Effector CD4-positive, alpha-beta T cell (primary cell): ENCODE results near the gene PSTPIP2.
"Not testable (repeated sequence)": the region's sequence is repeated elsewhere in the genome, so short reads cannot be mapped to it uniquely, and the experiment has no call there.

Experiments used
- DNase-seq: peaks from one replicate; pipeline ENCODE4 v3.0.0-alpha.2; 2020

Gene PSTPIP2

DNA sequence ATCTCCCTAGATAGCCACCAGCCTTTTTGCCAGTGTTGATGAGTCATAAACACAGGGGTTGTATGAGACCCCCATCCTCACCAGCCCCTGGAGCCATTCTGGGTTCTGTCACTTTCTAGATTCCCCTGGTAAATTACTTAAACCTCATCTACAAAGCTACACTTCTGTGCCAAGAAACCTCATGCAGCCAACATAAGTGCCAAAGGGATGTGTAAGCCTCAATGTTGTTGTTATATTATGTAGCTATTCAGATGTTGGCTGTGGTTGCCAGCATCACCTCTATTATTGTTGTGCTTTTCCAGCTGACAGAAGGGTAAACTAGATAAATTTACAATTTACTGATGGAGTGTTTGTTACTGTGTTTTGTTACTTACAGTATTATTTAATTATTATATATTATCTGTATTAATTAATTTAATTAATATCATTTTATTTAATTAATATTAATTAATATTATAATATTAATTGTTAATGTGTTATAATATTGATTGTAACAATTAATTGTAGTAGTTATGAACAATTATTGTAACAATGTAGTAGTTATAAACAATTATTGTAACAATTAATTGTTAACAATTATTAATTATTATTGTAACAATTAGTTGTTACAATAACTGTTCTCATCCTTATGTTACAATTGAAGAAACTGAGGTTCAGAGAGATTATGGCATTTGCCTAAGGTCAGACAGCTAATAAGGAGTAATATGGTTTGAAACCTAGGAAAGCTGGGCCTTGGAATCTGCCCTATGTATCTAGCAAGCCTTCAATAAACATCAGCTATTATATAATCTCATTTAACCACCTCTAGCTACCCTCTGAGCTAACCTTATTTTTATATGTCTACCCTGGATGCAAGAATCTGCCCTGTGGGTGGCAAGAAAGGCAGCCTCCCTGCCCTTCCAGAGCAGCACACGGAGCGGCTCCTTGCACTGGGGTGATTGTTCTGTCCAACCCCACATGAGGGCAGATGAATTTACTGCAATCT, 36.1 kb downstream of the PSTPIP2 start:
- no peak for DNase-seq

DNA sequence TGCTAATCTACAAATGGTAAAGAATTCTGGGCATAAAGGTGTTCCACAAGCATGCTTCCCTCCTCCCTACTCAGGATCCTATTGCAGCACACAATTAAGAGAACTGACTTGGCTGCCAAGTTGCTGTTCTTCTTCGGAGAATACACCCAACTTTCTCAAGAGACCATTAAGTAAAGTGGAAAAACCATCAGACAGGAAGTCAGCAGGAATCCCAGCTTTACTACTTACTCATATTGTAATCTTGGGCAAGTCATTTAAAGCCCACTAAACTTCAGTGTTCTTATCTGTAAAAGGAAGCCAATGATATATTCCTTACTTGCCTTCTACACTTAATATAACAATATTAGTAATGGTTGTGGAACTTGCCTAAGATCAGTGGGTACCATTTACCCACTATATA, 37.8 kb downstream of the PSTPIP2 start:
- DNase-seq, result no peak

DNA sequence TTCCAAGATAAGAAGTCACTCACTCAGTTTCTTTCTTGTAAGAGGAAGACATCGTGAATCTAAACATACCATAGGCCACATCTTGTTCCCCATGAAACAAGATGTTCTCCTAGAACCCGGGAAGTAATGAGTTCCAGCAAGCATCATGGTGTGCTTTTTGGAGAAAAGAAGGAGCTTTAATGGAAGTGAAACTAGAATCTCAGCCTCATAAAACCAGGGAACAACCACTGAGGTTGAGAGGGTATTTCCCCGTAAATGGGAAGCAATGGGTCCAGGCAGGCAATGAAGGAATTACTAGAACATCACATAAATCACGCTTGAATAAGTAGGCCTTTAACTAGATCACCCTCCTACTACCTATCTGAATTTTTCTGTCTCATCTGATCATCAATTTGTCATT, 40.3 kb downstream of the PSTPIP2 start:
- DNase-seq, result no peak

DNA sequence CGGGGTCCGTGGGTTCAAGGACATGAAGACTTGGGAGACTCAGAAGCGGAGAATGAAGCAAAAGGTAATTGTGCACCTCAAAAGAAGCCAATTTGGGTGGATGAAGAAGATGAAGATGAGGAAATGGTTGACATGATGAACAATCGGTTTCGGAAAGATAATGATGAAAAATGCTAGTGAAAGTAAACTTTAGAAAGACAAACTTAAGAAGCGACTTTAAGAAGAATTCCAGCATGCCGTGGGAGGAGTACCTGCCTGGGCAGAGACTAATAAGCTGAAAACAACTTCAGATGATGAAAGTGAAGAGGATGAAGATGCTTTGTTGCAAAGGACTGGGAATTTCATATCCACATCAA, 43.5 kb downstream of the PSTPIP2 start:
- no peak for DNase-seq

DNA sequence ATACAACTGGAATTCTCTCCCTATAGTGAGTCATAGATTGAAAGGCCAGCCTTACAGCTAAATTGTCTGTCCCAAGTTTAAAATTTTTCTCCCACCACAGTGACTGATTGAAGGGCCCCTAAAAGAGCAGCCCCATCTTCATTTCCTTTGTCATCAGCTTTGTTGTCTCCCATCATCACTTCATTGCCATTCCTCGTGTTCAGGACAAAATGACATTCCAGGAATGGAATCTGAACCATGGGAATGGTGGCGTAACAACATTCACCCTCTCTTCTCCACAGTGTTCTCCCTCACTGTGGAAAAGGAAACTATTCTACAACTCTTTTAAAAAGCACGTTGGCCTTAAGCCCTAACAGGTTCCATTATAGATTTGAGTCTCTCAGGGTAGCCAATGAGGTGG, 52.1 kb downstream of the PSTPIP2 start:
- no peak for DNase-seq

DNA sequence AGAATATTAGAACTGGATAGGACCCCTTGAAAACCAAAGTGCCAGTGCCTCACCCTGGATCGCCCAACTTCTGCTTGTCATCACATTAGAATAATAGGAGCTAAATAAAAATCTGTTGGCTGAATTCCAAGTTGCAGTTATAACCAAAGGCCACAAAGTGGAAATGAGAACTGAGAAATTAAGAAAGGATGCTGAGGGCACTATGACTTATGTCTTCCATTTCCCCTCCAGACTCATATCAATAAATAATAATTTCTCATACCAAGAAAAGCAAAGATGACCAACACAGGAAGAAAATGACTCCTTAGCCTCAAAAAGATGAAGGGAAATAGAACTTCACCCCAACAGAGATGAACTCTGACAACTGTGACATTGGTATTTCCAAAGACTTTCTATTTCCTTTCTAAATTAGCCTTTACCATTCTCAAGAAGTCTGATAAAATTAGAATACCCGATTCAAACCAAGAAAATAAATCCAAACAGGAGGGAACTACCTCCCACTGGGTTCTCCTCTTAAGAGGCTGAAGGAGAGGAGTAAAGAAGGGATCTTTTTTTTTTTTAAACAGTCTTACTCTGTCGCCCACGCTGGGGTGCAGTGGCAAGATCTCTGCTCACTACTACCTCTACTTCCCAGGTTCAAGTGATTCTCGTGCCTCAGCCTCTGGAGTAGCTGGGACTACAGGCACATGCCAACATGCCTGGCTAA, 58.4 kb downstream of the PSTPIP2 start:
- no peak for DNase-seq

DNA sequence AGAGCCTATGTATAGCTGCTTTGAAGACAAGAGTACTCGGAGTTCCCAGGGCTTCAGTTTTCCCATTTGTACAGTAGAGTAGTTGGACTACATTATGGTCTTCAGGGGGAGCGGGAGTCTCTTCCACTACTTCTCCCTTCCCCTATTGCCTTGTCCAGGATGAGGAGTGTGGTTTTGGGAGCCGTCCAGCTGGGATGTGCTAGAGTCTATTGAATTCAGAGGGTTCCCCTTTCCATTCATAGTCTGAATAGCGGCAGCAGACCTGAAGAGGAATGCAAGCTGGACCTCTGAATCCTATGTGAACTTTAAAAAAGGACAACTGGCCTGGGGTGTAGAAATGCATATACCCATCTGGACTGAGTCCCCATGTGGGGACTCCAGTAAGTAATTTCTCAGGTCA, 61.4 kb downstream of the PSTPIP2 start:
- DNase-seq, result no peak

DNA sequence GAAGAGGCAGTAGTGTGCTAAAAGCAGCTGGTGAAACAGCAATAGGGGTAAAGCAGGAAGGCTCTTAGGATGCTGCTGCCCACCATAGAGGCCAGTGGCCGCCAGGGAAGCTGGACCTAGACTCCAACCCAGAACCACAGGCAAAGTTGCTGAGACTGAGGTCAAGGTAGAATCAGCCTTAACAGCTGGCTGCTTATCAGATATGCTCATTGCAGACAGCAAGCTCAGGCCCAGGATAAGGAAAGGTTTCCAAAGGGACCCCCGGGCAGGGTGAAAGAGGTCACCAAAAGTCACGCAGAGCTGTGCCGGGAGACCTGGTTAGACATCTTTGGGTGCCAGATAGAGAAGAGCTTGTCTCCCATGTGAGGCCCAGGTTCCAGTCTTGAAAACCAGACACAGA, 62.0 kb downstream of the PSTPIP2 start:
- DNase-seq, result no peak

DNA sequence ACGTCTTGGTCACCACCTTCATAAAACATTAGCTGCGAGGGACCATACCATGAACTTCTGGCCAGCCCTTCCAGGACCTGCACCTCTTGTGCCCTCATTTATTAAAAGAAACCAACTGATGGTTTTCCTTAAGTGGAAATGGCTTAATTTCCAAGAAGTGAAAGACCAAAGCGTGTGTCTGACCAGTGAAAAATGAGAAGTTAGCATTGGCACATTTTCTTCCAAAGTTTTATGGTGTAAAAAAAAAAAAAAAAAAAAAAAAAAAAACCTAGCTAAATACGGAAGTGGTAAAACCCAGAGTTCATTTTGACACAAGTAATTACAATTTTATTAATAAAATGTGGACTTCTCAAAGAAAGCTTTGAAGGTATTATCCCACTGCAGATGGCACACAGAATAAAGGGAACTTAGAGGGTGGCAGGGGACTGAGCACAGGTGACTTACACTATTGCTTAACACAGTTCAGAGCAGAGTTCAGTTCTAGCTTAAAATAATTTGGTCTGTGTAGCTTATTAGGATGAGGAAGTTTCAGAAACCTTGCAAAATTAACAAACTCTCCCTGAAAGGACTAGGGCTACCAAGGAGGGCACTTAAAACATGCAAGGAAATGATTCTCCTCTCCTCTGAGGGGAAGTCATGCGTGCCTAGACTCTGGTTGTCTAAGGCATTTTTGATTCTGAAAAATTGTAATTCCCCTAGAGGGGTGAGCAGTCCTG, 62.8 kb downstream of the PSTPIP2 start:
- no peak for DNase-seq

DNA sequence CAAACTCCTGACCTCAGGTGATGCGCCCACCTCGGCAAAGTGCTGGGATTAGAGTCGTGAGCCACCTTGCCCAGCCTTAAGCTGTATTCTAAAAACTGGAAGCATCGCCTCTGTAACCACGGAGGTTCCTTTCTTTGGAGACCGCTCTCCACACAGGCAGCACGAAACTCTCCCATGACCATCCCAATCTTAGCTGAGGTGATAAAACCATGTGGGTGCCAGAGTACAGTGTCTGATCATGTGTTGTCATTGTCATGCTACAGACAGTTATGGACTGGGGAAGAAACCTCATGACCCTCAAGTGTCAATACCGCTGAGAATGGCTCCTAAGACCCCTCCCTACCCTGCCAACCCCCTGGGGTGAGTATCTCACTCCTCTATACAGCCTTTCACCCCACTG, 63.5 kb downstream of the PSTPIP2 start:
- DNase-seq, result no peak

DNA sequence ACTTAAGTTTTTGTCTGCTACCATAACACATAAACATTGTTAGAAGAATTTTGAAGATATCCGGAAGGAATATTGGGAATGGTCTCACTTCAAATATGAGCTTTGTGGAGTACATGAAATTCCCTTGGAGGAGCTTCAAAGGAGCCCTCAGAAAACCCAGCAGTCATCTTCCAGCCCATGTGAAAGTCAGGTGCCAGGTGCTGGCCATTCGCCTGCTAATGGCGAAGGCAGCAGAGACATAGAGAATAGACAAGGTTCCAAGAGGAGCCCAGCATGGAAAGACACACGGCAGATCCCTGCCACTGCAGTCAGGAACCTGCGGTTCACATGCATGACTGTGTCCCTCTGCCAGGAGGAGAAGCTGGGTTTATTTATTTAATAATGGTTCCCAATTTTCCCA, 64.9 kb downstream of the PSTPIP2 start:
- no peak for DNase-seq

DNA sequence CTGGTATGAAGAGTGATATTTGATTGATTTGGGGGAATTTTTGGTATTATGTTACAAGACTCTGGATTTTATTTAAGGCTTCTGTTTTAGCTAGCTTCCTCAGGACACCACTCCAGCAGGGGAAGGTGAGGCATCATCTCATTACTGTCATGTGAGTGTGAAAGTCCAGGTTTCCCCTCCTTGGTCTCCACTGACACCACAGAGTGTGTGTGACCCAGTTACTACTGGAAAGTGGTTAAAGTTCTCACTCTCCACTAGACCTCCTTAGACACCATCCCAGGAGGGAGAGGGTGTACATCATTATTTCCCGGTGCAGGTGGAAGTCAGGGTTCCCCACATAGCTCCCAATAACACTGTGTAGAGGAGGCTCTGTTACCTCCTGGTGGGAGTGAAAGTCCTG, 69.1 kb downstream of the PSTPIP2 start:
- no peak for DNase-seq

DNA sequence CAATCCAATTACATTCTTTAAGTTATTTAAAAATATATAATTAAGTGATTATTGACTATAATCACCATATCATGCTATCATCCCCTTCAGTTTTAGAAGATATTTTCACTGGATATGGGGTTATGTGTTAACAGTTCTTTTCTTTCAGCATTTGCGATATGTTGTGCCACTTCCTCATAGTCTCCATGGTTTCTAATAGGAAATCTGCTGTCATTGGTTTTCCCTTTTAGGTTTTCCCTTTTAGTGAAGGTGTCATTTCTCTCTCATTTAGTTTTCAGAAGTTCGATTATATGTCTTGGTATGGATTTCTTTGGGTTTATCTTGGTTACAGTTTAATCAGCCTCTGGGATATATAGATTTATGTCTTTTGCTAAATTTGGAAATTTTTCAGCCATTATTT, 70.2 kb downstream of the PSTPIP2 start:
- no peak for DNase-seq

DNA sequence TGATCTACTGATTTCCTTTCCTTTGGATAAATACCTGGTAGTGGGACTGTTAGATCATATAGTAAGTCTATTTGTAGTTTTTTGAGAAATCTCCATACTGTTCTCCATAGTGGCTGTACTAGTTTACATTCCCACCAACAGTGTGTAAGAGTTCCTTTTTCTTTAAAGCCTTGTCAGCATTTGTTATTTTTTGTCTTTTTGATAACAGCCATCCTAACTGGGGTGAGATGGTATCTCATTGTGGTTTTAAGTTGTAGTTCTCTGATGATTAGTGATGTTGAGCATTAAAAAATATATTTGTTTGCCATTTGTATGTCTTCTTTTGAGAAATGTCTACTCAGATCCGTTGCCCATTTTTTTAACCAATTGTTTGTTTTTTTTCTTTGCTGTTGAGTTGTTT, 71.0 kb downstream of the PSTPIP2 start:
- DNase-seq, result no peak

DNA sequence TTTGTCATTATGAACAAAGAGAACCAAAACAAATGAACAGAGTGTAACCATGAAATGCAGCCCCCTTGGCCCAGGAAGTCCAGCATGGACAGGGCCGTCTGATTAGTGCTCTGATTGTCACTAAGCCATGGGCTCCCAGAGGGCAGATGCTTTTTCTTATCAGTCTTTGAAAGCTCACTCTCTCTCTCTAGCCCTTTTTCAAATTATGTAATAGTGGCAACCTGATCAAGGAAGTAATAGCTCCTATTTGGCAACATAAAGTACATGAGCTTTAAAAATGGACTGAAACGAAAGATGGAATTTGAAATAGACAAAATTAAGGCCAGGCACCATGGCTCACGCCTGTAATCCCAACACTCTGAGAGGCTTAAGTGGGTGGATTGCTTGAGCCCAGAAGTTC, 72.5 kb downstream of the PSTPIP2 start:
- no peak for DNase-seq

DNA sequence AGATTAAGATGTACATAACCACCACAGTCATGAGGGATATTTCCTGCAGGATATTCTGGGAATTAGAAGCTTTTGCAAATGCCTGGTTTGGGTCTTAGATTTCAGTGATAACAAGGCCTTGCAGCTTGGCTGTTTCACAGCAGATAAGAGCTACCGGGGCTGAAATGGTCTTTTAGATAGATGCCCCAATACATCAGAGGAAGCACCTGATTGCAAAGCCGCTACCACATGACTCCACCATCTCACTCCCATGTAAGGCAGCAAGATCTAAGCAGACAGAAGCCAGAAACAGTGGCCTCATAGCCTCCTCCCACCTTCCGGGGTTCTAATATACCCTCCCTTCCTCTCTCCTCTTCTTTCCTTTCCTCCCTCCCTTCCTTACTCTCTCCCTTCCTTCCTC, 73.8 kb downstream of the PSTPIP2 start:
- DNase-seq, result no peak

DNA sequence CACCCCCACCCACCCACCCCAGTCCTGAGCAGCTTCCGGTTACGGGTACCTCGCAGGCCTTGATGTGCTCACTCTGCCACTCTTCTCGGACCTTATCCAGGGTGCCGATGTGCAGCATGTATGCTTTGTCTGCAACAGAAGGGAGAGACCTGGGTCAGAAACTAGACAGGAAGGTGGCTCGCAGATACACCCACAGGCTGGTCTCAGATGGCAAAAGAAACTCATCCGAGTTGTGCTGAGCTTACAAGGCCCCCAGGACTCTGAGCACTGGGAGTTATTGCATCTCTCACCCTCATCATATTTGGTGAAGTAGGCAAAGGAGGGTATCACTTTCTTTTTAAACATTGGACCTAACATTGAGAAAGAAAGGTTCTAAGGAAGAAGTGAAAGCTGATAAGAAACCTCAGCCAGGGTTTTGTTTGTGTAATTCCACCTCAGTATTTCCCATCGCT, 74.3 kb downstream of the PSTPIP2 start:
- DNase-seq, result peak; percentile 3

DNA sequence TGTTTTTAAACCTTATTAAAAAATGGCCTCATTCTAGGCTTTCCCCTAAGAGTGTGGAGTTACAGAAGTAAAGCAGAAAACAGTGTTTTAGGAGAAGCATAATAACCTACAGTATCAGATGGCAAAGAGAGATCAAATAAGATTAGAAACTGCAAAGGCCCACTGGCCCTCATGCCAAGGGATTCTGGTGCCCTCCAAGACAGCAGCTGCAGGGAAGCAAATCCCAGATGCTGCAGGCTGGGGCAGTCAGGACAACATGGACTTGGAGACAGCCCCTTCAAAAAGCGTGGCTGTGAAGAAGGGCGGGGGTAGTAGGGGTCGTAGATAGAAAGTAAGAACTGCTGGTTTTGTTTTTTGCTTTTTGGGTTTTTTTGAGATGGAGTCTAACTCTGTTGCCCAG, 76.6 kb downstream of the PSTPIP2 start:
- no peak for DNase-seq

DNA sequence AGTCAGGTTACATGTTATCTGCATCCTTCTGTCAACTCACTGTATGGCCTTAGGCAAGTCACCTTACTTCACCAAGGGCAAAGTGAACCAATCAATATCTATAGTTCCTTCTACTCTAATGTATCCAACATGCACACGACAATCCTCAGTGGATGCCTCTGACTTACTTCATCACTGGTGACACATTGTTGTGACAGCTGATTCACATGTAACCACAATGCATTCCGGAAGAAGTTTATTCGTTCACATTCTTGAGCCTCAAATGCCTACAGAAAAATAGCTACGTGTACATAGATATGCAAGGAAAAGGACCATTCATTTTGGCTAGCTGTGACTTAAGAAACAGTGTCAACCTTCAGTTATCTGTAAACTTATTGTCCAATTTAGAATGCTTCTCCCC, 78.6 kb downstream of the PSTPIP2 start:
- no peak for DNase-seq

DNA sequence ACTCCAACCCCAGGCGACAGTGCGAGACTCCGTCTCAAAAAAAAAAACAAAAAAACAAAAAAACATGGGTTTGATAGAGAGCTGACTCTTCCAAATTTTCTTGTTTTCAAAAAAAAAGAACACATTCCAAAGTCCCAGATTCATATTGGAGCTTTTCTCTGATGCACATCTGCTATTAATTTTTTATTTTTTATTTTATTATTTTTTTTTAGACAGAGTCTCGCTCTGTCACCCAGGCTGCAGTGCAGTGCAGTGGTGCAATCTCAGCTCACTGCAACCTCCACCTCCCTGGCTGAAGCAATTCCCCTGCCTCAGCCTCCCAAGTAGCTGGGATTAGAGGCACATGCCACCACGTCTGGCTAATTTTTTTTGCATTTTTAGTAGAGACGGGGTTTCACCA, 79.5 kb downstream of the PSTPIP2 start:
- DNase-seq, result not testable (repeated sequence)

DNA sequence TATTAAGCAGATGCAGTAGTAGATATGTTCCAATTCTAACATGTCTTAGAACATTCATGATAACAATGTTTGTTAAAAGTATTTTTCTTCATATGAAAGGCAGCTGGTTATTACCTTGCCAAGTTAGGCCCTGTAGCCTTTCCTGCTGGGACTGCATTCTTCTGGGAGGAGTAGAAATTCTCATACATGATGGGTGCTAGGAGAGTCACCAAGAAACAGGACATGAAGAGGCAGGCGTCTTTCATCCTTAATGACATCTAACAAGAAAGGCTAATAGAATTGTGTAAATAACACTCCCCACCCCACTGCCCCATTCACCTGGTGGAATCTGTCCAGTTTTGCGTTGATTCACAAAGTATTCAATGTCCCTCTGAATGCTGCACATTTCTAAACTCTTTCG, 80.3 kb downstream of the PSTPIP2 start:
- DNase-seq, result no peak

DNA sequence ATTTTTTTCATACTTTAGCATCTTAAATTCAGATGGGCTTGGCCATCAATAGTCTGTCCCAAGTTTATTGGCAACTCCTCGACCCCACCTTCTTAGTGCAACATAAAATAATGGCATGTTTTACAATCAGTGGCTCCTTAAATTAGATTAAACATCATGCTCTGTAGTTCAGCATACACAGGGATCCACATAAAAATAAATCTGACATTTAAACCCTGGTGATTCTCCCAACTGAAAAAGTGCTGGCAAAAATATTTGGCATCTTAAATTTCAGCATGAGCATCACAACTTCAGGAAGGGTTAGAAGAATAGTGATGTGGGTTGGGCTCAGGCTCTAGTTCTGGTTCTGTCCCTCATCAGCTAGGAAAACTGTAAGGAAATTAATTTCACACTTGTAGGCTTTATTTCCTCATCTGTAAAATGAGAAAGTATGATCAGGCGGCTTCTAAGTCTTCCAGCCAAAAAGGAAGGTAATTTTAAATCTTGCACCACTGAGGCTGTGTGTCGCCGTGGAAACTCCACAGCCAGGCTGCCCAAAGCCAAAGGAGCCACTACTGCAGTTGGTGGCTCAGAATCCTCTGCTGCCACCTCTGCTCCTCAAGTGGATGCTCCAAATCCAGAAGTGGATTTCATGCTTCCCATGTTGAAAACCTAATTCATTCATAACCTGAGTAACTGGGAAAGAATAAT, 87.4 kb downstream of the PSTPIP2 start:
- no peak for DNase-seq

DNA sequence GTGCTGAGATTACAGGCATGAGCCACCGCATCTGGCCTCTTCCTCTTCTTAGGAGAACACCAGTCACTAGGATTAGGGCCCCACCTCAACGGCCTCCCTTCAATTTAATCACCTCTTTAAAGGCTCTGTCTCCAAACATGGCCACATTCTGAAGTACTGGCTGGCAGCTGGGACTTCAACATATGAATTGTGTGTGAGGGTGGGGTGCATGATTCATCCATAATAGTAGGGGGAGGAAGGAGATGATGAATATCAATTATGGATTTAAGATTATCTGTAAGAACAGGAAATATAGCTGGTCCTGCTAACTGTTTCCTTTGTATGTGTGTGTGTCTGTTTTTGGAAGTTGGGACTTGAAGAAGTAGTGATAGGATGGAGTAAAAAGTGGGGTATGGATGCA, 90.2 kb downstream of the PSTPIP2 start:
- DNase-seq, result no peak
